Measurements from ENCODE around the gene FKBP5. TPM values are rescaled to one million over a fixed set of nuclear protein-coding genes. Genes with fewer than 3 reads are reported as not detected.
"Not testable (repeated sequence)": the region's sequence is repeated elsewhere in the genome, so short reads cannot be mapped to it uniquely, and the experiment has no call there.

FKBP5 gene
- total RNA-seq, 1 donor from 2014 or later = 6.8 TPM

- Histone ChIP-seq H3K4me1 (ENCODE audit: control insufficient read depth in 3 of 3, insufficient read depth in 3 of 3, low read length in 3 of 3) (peaks cover 8 to 29% (median 15%) of the 10 kb centered on the region in 3 donors), H3K27me3 (ENCODE audit: control insufficient read depth in 3 of 3, insufficient read depth in 3 of 3, low read length in 3 of 3) (no peaks in the 10 kb centered on the region), H3K9me3 (ENCODE audit: control insufficient read depth in 3 of 3, low read length in 3 of 3) (no peaks in the 10 kb centered on the region), H3K9ac (ENCODE audit: low read depth in 1 of 3, low read length in 3 of 3) (no peak overlapping the region), H3K27ac (ENCODE audit: low read depth, low read length) (no peak overlapping the region), H3K4me3 (ENCODE audit: low read length in 3 of 3) (no peak overlapping the region), H3K36me3 (ENCODE audit: control insufficient read depth in 3 of 3, insufficient read depth in 3 of 3, low read length in 3 of 3) (peaks cover 0 to 3% (median under 1%) of the 10 kb centered on the region in 3 donors)
Measured at GRCh38 chr6:35678814-35679213, 9.9 kb downstream of the FKBP5 start.

- Histone ChIP-seq H3K27ac (ENCODE audit: low read depth, low read length) (no peak overlapping the region), H3K36me3 (ENCODE audit: control insufficient read depth in 3 of 3, insufficient read depth in 3 of 3, low read length in 3 of 3) (peaks cover 0 to 3% (median 0%) of the 10 kb centered on the region in 3 donors), H3K27me3 (ENCODE audit: control insufficient read depth in 3 of 3, insufficient read depth in 3 of 3, low read length in 3 of 3) (no peaks in the 10 kb centered on the region), H3K4me1 (ENCODE audit: control insufficient read depth in 3 of 3, insufficient read depth in 3 of 3, low read length in 3 of 3) (peaks cover 8 to 29% (median 15%) of the 10 kb centered on the region in 3 donors), H3K4me3 (ENCODE audit: low read length in 3 of 3) (no peak overlapping the region), H3K9me3 (ENCODE audit: control insufficient read depth in 3 of 3, low read length in 3 of 3) (no peaks in the 10 kb centered on the region), H3K9ac (ENCODE audit: low read depth in 1 of 3, low read length in 3 of 3) (no peak overlapping the region)
Measured at GRCh38 chr6:35678021-35678654, 10.6 kb downstream of the FKBP5 start.

GRCh38 chr6:35677456-35677855, 11.3 kb downstream of the FKBP5 start:
- H3K9ac ChIP-seq (ENCODE audit: low read depth in 1 of 3, low read length in 3 of 3) = no peak overlapping the region
- no peaks in the 10 kb centered on the region for H3K27me3 ChIP-seq (ENCODE audit: control insufficient read depth in 3 of 3, insufficient read depth in 3 of 3, low read length in 3 of 3)
- H3K9me3 ChIP-seq (ENCODE audit: control insufficient read depth in 3 of 3, low read length in 3 of 3) = no peaks in the 10 kb centered on the region
- H3K4me1 ChIP-seq (ENCODE audit: control insufficient read depth in 3 of 3, insufficient read depth in 3 of 3, low read length in 3 of 3) = peaks cover 8 to 29% (median 15%) of the 10 kb centered on the region in 3 donors
- no peak overlapping the region for H3K4me3 ChIP-seq (ENCODE audit: low read length in 3 of 3)
- no peak overlapping the region for H3K27ac ChIP-seq (ENCODE audit: low read depth, low read length)
- H3K36me3 ChIP-seq (ENCODE audit: control insufficient read depth in 3 of 3, insufficient read depth in 3 of 3, low read length in 3 of 3) = peaks cover 0 to 3% (median 0%) of the 10 kb centered on the region in 3 donors

- Histone ChIP-seq H3K27ac (ENCODE audit: low read depth, low read length) (no peak overlapping the region), H3K36me3 (ENCODE audit: control insufficient read depth in 3 of 3, insufficient read depth in 3 of 3, low read length in 3 of 3) (peaks cover 0 to 3% (median 0%) of the 10 kb centered on the region in 3 donors)
Measured at GRCh38 chr6:35675871-35676459, 12.8 kb downstream of the FKBP5 start.

GRCh38 chr6:35674594-35674993, 14.1 kb downstream of the FKBP5 start:
- Histone ChIP-seq H3K4me3 (ENCODE audit: low read length in 3 of 3) (no peak overlapping the region), H3K27me3 (ENCODE audit: control insufficient read depth in 3 of 3, insufficient read depth in 3 of 3, low read length in 3 of 3) (no peaks in the 10 kb centered on the region), H3K9me3 (ENCODE audit: control insufficient read depth in 3 of 3, low read length in 3 of 3) (no peaks in the 10 kb centered on the region), H3K9ac (ENCODE audit: low read depth in 1 of 3, low read length in 3 of 3) (no peak overlapping the region), H3K36me3 (ENCODE audit: control insufficient read depth in 3 of 3, insufficient read depth in 3 of 3, low read length in 3 of 3) (peaks cover 0 to 3% (median 0%) of the 10 kb centered on the region in 3 donors), H3K4me1 (ENCODE audit: control insufficient read depth in 3 of 3, insufficient read depth in 3 of 3, low read length in 3 of 3) (peaks cover 11 to 24% (median 11%) of the 10 kb centered on the region in 3 donors), H3K27ac (ENCODE audit: low read depth, low read length) (peak overlapping the region; percentile 8)

More at GRCh38 chr6:35675871-35676459, 12.8 kb downstream of the FKBP5 start:
- Histone ChIP-seq H3K4me3 (ENCODE audit: low read length in 3 of 3) (no peak overlapping the region), H3K4me1 (ENCODE audit: control insufficient read depth in 3 of 3, insufficient read depth in 3 of 3, low read length in 3 of 3) (peaks cover 8 to 26% (median 15%) of the 10 kb centered on the region in 3 donors), H3K9me3 (ENCODE audit: control insufficient read depth in 3 of 3, low read length in 3 of 3) (no peaks in the 10 kb centered on the region), H3K27me3 (ENCODE audit: control insufficient read depth in 3 of 3, insufficient read depth in 3 of 3, low read length in 3 of 3) (no peaks in the 10 kb centered on the region), H3K9ac (ENCODE audit: low read depth in 1 of 3, low read length in 3 of 3) (peak overlapping the region; percentile 1 to 40 (median 29))

GRCh38 chr6:35673755-35674154, 15.0 kb downstream of the FKBP5 start:
- H3K27ac ChIP-seq (ENCODE audit: low read depth, low read length) = peak overlapping the region; percentile 8
- H3K4me1 ChIP-seq (ENCODE audit: control insufficient read depth in 3 of 3, insufficient read depth in 3 of 3, low read length in 3 of 3) = peaks cover 15 to 27% (median 17%) of the 10 kb centered on the region in 3 donors
- no peak overlapping the region for H3K4me3 ChIP-seq (ENCODE audit: low read length in 3 of 3)
- no peak overlapping the region for H3K9ac ChIP-seq (ENCODE audit: low read depth in 1 of 3, low read length in 3 of 3)
- no peaks in the 10 kb centered on the region for H3K9me3 ChIP-seq (ENCODE audit: control insufficient read depth in 3 of 3, low read length in 3 of 3)
- no peaks in the 10 kb centered on the region for H3K27me3 ChIP-seq (ENCODE audit: control insufficient read depth in 3 of 3, insufficient read depth in 3 of 3, low read length in 3 of 3)
- peaks cover 0 to 2% (median 0%) of the 10 kb centered on the region in 3 donors for H3K36me3 ChIP-seq (ENCODE audit: control insufficient read depth in 3 of 3, insufficient read depth in 3 of 3, low read length in 3 of 3)

GRCh38 chr6:35673284-35673666, 15.4 kb downstream of the FKBP5 start:
- H3K27me3 ChIP-seq (ENCODE audit: control insufficient read depth in 3 of 3, insufficient read depth in 3 of 3, low read length in 3 of 3); H3K36me3 ChIP-seq (ENCODE audit: control insufficient read depth in 3 of 3, insufficient read depth in 3 of 3, low read length in 3 of 3); H3K4me3 ChIP-seq (ENCODE audit: low read length in 3 of 3); H3K27ac ChIP-seq (ENCODE audit: low read depth, low read length); H3K9ac ChIP-seq (ENCODE audit: low read depth in 1 of 3, low read length in 3 of 3); H3K9me3 ChIP-seq (ENCODE audit: control insufficient read depth in 3 of 3, low read length in 3 of 3): not testable (repeated sequence)
- peaks cover 15 to 27% (median 17%) of the 10 kb centered on the region in 3 donors for H3K4me1 ChIP-seq (ENCODE audit: control insufficient read depth in 3 of 3, insufficient read depth in 3 of 3, low read length in 3 of 3)

- peaks cover 11 to 20% (median 16%) of the 10 kb centered on the region in 3 donors for H3K4me1 ChIP-seq (ENCODE audit: control insufficient read depth in 3 of 3, insufficient read depth in 3 of 3, low read length in 3 of 3)
- H3K27ac ChIP-seq (ENCODE audit: low read depth, low read length); H3K27me3 ChIP-seq (ENCODE audit: control insufficient read depth in 3 of 3, insufficient read depth in 3 of 3, low read length in 3 of 3): not testable (repeated sequence)
Measured at GRCh38 chr6:35670453-35670852, 18.3 kb downstream of the FKBP5 start.

GRCh38 chr6:35669451-35670045, 19.2 kb downstream of the FKBP5 start:
- peak overlapping the region in 1 of 3 donors; percentile 34 for H3K4me3 ChIP-seq (ENCODE audit: low read length in 3 of 3)
- peak overlapping the region in 1 of 3 donors; percentile 47 for H3K9ac ChIP-seq (ENCODE audit: low read depth in 1 of 3, low read length in 3 of 3)
- peaks cover 11 to 15% (median 12%) of the 10 kb centered on the region in 3 donors for H3K4me1 ChIP-seq (ENCODE audit: control insufficient read depth in 3 of 3, insufficient read depth in 3 of 3, low read length in 3 of 3)
- no peaks in the 10 kb centered on the region for H3K9me3 ChIP-seq (ENCODE audit: control insufficient read depth in 3 of 3, low read length in 3 of 3)
- H3K27ac ChIP-seq (ENCODE audit: low read depth, low read length) = no peak overlapping the region
- H3K27me3 ChIP-seq (ENCODE audit: control insufficient read depth in 3 of 3, insufficient read depth in 3 of 3, low read length in 3 of 3) = no peaks in the 10 kb centered on the region
- H3K36me3 ChIP-seq (ENCODE audit: control insufficient read depth in 3 of 3, insufficient read depth in 3 of 3, low read length in 3 of 3) = no peaks in the 10 kb centered on the region

More at GRCh38 chr6:35670453-35670852, 18.3 kb downstream of the FKBP5 start:
- not testable (repeated sequence) for H3K36me3 ChIP-seq (ENCODE audit: control insufficient read depth in 3 of 3, insufficient read depth in 3 of 3, low read length in 3 of 3); H3K4me3 ChIP-seq (ENCODE audit: low read length in 3 of 3); H3K9me3 ChIP-seq (ENCODE audit: control insufficient read depth in 3 of 3, low read length in 3 of 3); H3K9ac ChIP-seq (ENCODE audit: low read depth in 1 of 3, low read length in 3 of 3)

Measured in skeletal muscle tissue (tissue), 4 donors.